ENCODE results near the gene TNIK.

DNA sequence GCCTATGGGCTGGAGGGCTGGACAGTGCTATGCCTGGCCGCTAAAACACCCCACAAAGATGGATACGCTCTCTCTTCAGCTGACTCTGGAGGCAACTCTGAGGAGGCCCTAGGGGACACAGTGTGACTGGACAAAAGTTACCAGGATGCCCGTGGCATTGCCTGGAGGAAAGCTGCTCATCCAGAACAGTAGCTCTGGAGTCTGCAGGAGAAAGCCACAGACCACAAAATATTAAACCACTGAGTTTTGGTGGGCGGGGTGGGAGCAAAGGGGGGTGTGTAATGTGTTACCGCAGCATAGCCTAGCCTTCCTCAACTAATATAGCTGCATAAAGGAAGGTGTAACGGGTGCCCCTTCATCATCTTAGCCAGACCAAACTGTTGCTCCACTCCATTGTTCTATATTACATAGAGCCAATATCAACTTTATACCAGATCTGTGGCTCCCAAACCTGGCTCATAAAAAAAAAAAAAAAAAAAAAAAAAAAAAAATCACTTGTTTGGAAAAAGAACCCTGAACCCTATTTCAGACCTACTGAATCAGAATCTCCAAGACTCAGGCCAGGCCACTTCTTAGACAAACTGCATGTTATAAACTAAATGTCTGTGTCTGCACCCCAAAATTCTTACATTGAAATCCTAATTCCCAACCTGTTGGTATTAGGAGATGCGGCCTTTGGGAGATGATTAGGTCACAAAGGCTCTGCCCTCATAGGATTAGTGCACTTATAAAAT is 132.6 kb downstream of the TNIK start:
- TF ChIP-seq, protein P1, sequence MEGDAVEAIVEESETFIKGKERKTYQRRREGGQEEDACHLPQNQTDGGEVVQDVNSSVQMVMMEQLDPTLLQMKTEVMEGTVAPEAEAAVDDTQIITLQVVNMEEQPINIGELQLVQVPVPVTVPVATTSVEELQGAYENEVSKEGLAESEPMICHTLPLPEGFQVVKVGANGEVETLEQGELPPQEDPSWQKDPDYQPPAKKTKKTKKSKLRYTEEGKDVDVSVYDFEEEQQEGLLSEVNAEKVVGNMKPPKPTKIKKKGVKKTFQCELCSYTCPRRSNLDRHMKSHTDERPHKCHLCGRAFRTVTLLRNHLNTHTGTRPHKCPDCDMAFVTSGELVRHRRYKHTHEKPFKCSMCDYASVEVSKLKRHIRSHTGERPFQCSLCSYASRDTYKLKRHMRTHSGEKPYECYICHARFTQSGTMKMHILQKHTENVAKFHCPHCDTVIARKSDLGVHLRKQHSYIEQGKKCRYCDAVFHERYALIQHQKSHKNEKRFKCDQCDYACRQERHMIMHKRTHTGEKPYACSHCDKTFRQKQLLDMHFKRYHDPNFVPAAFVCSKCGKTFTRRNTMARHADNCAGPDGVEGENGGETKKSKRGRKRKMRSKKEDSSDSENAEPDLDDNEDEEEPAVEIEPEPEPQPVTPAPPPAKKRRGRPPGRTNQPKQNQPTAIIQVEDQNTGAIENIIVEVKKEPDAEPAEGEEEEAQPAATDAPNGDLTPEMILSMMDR (conservative IDR thresholded peaks at IDR 0.05; ENCODE audit: low read depth, low read length), result no peak
- TF ChIP-seq CEBPB (IDR thresholded peaks at IDR 0.05; ENCODE audit: low read depth, low read length) (no peak), NFE2L2 (IDR thresholded peaks at IDR 0.05; ENCODE audit: low read depth, low read length) (no peak), POLR2A (IDR thresholded peaks at IDR 0.05; ENCODE audit: low read depth, low read length) (no peak), CHD1 (IDR thresholded peaks at IDR 0.05; ENCODE audit: low read depth, low read length) (no peak), BHLHE40 (IDR thresholded peaks at IDR 0.05; ENCODE audit: low read depth, low read length) (no peak), ELK1 (IDR thresholded peaks at IDR 0.05; ENCODE audit: borderline replicate concordance, low read depth, low read length) (no peak), SMC3 (IDR thresholded peaks at IDR 0.05; ENCODE audit: low read depth, low read length) (no peak), RAD21 (IDR thresholded peaks at IDR 0.05; ENCODE audit: low read length) (no peak), MAFK (IDR thresholded peaks at IDR 0.05; ENCODE audit: low read depth, low read length) (no peak)
- TF ChIP-seq, protein P2, sequence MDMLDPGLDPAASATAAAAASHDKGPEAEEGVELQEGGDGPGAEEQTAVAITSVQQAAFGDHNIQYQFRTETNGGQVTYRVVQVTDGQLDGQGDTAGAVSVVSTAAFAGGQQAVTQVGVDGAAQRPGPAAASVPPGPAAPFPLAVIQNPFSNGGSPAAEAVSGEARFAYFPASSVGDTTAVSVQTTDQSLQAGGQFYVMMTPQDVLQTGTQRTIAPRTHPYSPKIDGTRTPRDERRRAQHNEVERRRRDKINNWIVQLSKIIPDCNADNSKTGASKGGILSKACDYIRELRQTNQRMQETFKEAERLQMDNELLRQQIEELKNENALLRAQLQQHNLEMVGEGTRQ (IDR thresholded peaks at IDR 0.05; ENCODE audit: low read depth, low read length), result no peak

Data from IMR-90 (cell line).